Left forelimb (tissue), 1 donor: Measurements from ENCODE around the gene HLCS.

Experiments
- DNase-seq: peaks from one replicate; pipeline ENCODE4 v3.0.0-alpha.2; 2018; ENCODE audit warnings: low spot score

Gene HLCS

DNA sequence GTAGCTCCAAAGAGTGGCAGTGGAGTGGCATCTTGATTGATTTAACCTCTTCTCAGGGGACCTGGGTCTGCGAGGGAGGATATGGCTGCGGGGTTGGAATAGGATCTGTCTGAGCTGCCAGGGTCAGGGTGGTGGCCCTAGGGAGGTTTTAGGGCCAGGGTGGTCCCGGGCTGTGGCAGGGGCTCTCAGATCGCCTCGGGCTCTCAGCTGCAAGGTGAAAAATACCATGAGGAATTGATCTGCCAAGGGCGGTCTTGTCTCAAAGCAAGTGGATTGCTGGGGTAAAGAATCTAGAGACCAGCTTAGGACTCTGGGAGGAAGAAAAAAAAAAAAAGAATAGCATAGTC, 263.9 kb downstream of the HLCS start:
- no peak for DNase-seq

DNA sequence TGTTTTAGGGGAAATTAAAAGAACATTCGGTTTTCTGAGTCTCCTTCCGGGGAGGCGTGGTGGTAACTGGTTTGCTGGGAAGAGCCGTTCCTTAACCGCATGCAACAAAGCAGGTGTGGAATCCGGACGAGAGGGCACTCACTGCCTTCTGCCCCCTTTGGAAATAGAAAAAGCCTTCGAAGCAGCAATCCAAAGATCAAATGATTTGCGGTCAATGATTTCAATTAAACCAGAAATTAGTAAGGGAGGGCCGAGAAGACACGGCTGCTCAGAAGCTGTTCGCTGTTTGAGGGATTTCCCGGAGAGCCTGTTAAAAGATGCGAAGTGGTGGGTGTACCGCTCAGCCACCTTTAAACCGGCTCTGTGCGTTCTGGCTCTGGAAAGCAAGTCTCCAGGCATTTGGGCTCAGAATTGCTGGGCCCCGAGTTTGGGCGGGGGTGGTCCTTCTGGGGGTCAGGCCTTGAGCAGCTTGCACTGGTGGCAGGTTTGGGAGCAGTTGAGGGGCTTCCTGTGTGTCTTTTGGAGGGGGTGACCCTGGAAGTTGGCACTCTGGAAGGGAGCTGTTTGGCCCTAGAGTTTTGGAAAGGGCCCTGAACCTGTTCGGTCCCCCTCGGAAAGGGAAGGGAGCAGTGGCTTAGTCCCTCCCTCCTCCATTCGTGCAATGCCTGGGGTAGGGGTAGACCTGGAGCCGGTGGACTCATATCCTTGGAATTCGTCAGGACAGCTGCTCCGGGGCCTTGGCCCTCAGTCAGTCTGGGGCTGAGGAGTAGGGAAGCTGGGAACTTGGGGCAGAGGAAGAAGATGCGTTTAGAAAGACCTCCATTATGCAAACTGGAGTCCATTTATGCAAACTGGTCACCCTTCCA, 264.5 kb downstream of the HLCS start:
- no peak for DNase-seq

- DNase-seq: peak; percentile 62
Observed at GRCh38 chr21:36700971-36701755, 265.3 kb downstream of the HLCS start.
